ENCODE results near the gene RHOT2.
"Not testable (repeated sequence)": the region's sequence is repeated elsewhere in the genome, so short reads cannot be mapped to it uniquely, and the experiment has no call there.

Gene RHOT2

DNA sequence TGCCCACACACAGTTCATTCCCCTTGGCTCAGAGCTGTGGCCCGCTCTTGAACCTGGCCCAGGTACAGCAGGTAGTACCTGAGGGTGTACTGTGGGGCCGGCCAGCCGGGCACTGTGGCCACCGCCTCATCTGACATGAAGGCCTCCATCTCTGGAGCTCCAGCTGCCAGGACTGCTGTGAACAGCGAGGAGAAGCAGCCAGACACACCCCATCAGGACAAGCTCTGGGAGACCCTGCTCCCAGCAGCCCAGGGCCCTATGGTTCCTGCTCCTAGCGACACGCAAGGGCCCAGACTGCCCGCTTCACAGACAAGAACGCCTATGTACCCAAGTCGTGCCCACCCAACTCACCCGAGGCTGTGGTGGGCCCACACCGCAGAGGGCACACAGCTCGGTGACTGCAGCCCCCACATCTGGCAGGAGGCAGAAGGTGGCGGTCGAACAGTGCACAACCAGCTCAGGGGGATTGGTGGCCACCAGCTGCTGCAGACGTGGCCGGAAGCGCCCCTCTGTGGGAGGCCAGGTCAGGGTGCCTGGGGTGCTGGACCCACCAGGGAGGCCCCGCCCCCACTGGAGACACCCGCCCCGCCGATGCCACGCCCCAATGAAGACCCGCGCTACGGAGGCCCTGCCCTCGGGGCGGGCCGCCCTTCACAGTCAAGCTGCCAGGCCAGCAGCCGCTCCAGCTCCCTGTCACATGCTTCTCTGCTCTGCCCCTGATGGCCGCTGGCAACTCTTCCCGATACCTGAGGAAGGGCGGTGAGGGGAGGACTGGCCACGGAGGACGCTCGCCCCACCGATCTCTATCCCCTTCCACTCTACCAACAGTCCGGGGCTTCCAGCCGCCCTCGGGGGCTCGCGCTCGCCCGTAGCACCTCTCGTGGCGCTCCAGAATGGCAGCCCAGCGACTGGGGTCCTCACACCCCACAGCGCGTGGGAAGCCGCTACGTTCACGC, 11.2 kb downstream of the RHOT2 start:
- intact Hi-C loops (cut with DNase I): no loop called here
- peak in 5 of 10 donors; percentile 40 to 92 (median 43) for DNase-seq

DNA sequence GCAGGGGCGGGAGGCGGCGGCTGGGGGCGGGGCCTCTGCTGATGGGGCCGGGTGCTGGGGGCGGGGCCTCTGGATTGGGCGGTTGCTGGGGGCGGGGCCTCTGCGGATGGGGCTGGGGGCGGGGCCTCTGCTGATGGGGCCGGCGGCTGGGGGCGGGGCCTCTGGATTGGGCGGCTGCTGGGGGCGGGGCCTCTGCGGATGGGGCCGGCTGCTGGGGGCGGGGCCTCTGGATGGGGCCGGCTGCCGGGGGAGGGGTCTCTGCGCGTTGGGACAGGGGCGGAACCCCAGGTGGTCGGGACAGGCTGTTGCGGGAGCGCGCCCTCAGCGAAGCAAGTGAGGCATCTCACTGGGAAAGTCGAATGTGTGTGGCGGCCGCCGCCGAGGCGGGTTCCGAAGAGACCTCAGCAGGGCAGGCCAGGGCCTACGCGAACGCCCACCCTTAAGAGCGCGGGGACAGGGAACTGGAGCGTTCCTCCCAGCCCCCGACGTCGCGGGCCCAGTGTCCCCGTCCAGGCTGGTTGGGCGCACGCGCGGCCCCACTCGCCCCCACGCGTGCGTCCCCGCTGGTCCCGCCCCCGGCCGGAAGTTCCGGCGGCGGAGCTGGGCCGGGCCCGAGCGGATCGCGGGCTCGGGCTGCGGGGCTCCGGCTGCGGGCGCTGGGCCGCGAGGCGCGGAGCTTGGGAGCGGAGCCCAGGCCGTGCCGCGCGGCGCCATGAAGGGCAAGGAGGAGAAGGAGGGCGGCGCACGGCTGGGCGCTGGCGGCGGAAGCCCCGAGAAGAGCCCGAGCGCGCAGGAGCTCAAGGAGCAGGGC, 12.1 kb downstream of the RHOT2 start, which contains the start of gene STUB1:
STUB1 (plus strand) TSS at position 597 of the 811 bp plus-strand sequence; CDS start at position 713, 116 bp downstream.
- peak; percentile 70 to 97 (median 82) for DNase-seq
- intact Hi-C loops (cut with DNase I): no loop called here

DNA sequence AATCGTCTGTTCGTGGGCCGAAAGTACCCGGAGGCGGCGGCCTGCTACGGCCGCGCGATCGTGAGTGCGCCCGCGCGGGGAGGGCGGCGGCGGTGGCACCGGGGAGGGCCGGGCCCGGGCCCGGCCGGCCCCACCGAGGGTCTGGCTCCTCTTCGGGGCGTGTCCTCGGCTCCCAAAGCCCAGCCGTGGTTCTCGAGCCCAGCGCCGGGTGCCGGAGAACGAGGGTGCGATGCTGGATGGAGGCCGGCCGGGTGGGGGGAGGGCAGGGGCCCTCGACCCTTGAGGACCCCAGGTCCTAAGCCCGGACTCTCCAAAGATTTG, 12.7 kb downstream of the RHOT2 start:
- DNase-seq: no peak
- intact Hi-C loops (cut with DNase I): no loop called here

DNA sequence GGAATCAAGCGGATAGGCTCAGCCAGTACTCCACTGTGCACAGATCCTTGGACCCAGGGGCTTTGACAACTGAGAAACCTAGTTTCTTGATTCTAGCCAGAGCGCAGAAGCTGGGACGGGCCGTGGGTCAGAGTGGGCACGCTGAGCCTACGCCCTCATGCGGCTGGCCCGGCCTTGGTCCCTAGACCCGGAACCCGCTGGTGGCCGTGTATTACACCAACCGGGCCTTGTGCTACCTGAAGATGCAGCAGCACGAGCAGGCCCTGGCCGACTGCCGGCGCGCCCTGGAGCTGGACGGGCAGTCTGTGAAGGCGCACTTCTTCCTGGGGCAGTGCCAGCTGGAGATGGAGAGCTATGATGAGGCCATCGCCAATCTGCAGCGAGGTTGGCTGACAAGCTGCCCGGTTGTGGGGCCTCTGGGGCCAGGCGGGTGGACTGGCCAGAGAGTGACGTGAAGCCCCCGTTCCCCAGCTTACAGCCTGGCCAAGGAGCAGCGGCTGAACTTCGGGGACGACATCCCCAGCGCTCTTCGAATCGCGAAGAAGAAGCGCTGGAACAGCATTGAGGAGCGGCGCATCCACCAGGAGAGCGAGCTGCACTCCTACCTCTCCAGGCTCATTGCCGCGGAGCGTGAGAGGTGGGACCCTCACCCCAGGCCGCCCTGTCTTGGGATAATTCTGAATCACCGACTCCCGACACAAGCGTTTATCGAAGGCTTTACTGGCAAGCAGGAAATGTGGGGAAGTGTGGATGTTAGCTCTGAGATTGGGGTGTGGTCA, 13.2 kb downstream of the RHOT2 start:
- DNase-seq: peak in 1 of 10 donors; percentile 75
- intact Hi-C loops (cut with DNase I): no loop called here

DNA sequence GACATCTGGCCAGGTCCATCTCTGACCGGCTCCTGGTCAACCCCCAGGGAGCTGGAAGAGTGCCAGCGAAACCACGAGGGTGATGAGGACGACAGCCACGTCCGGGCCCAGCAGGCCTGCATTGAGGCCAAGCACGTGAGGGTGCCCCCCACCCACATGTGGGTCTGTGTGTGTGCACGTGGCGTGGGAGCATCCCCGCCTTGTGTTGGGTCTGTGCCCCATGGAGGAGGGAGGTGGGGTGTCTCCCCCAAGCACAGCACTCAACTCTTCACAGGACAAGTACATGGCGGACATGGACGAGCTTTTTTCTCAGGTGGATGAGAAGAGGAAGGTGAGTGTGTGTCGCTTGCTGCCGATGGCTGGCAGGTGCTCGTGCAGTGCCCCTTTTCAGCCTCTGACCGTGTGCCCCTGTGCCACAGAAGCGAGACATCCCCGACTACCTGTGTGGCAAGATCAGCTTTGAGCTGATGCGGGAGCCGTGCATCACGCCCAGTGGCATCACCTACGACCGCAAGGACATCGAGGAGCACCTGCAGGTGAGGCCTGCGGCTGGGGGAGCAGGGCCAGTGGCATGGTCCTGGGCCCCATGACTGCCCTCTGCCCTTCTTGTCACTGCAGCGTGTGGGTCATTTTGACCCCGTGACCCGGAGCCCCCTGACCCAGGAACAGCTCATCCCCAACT, 14.0 kb downstream of the RHOT2 start:
- no peak for DNase-seq
- intact Hi-C loops (cut with DNase I): no loop called here

DNA sequence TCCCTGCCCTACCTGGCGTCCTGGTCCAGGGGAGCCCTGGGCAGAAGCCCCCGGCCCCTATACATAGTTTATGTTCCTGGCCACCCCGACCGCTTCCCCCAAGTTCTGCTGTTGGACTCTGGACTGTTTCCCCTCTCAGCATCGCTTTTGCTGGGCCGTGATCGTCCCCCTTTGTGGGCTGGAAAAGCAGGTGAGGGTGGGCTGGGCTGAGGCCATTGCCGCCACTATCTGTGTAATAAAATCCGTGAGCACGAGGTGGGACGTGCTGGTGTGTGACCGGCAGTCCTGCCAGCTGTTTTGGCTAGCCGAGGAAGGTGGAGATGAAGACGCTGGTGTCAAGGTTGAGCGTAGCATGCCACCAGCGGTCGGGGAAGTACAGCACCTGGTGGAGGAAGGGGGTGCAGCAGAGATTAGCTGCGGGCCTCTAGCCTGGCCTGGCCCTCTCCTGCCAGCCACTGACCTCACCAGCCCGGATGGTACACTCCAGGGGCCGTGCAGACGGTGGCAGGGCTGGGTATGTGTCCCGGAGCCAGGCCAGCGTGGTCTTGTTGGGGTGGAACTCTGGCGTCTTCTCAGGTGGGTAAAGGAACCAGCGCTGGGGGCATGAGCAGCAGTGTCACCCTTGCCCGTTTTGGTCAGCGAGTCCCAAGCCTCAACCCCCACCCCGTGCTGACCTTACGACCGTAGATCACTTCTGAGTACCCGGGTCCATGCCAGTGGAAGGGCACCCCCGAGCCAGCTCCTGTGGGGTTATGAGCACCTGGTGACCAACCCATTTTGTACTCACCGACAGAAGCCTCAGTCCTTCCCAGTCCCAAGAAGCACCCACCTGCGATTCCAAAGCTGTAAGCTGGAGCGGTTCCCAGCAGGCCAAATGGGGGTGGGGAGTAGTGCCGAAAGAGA, 14.8 kb downstream of the RHOT2 start:
- intact Hi-C loops (cut with DNase I): no loop called here
- DNase-seq: no peak

DNA sequence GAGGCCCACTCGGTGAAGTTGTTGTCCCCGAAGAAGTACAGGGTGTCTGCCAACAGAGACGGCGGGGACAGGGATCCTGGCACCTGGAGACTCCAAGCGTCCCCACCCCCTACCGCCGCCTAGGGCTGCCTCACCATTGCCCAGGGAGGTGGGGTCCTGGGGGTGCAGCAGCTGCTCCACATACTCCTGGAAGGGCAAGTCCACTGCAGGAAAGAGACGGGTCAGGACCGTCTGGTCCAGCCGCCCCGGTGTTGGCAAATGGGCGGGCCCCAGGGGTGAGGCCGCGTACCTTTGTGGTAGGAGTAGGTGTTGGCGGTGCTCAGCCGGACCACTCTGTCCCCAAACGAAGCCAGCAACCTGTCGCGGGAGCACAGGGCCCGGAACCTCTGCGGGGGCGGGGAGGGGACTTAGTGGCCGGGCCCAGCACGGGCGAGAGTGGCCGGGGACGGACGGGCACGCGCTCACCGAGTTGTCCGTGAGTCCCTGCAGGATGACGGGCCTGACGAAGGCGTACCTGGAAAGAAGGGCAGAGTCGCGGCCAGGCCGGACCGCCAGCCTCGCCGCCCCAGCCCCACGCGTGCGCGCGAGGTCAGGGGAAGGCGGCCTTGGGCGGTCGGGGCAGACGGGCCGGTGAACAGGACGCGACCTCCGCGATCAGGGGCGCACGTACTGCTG, 15.6 kb downstream of the RHOT2 start:
- no peak for DNase-seq
- intact Hi-C loops (cut with DNase I): no loop called here

DNA sequence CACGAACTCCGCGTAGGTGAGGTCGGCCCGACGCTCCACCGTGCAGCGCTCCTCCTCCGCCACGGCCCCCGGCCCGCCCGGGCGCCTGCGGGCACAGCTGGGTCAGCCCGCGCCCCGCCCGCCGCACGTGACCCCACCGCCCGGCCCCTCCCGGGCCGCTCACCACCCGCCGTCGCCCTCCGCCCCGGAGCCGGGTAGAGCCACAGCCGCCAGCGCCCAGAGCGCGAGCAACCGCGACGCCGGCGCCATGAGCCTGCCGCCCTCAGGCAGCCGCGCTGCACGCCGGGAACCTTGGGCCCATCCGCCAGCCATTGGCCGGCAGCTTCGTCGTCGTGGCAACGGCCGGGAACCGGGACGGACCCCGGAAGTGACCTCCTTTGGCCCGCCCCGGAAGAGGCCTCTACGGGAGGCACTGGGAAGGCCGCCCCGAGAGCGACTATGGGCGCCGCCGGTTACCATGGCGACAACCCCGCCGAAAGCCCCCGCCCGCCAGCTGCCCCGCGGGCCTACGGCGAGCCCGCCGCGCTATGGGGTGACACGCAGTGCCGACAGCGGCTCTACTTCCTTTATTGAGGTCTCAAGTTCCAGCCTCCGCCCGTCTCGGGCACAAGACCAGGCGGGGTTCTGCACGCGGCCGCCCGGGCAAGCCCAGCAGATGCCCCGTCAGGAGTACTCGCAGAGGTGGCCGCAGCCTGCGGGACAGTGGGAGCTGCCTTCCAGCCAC, 16.3 kb downstream of the RHOT2 start, which contains the start of gene JMJD8:
JMJD8 (minus strand) TSS at position 264 of the 724 bp plus-strand sequence; CDS start at position 249, 15 bp downstream.
- DNase-seq: peak; percentile 96 to 99 (median 98)
- intact Hi-C loops (cut with DNase I): no loop called here

DNA sequence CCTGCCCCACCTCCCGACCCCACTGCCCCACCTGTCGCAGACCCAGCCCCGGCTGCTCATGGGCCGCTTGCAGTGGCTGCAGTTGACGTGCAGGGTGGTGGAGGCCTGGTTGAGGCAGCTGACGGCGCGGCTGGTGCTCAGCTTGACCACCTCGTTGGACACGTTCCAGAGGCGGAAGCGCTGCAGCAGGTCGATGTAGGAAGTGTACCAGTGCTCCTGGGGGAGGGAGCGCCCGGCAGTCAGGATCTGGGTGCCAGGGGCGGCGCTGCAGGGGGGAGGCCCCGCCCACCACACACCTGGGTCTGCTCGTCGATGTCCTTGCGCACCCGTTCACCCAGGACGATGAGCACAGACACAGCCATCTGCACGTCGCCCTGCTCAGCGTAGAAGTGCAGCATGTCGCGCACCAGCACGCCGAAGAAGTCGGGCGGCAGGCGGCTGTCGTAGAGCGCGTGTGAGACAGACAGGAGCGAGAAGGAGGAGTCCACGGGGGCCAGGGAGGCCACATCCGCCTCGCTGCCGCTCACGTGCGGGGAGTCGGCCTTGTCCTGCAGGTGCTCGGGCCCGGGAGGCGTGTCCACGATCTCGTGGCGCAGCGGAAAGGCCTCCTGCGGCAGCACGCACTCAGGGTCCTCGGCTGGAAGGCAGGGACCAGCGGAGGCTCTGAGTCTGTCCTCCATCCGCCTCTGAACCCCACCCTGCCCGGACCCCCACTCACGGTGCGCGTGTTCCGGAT, 17.2 kb downstream of the RHOT2 start:
- intact Hi-C loops (cut with DNase I): no loop called here
- peak in 1 of 10 donors; percentile 70 for DNase-seq

DNA sequence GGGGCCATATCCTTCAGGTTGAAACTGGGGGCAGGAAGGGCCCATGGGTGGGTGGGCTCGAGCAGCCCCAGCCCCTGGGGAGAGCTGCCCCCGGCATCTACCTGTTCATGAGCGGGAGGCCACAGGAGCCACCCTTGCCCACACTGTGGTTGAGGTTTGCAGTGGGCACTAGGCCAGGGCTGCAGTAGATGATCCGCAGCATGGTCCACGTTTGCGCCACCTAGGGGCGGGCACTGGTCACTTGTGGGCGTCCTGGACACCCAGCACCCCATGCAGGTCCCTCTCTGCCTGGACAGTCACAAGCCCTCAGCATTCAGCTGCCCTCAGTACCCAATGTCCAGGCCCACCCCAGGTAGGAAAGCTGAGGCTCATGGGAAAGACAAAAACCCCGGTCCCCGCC, 18.0 kb downstream of the RHOT2 start:
- peak in 1 of 10 donors; percentile 79 for DNase-seq
- intact Hi-C loops (cut with DNase I): no loop called here

DNA sequence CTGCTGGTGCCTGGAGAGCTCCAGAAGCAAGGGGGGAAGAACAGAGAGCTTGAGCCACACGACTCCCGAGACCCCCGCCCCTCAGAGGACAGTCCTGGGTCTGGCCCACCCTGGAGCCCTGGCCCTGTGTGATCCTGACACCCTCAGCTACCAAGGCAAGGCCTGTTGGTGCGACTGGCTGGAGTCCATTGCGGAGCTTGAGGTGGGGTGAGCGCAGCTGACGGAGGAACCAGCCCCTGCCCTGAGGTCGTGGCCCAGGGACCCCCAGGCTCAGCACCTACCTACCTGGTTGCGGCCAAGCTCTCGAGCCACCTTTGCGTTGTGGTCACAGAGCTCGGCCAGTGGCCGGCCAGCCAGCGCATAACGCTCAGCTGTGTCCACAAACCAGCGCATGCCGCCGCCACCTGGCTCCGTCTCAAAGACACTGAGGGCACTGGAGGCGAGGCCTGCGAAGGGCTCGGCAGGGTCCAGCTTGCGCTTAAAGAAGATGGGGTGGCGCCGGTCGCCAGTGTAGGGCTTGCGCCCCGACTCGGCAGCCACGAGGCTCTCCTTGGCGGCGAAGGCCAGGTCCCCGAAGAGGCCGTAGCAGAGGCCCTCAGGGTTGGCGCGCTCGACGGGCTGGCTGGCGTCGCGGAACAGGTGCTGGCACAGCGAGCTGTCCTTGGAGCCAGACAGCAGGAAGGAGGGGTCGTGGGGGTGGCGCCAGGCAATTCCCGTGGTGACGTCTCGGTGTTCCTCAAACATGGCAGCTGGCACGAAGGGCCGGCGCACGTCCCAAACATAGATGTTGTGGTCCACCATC, 18.7 kb downstream of the RHOT2 start:
- peak in 1 of 10 donors; percentile 71 for DNase-seq
- intact Hi-C loops (cut with DNase I): no loop called here

DNA sequence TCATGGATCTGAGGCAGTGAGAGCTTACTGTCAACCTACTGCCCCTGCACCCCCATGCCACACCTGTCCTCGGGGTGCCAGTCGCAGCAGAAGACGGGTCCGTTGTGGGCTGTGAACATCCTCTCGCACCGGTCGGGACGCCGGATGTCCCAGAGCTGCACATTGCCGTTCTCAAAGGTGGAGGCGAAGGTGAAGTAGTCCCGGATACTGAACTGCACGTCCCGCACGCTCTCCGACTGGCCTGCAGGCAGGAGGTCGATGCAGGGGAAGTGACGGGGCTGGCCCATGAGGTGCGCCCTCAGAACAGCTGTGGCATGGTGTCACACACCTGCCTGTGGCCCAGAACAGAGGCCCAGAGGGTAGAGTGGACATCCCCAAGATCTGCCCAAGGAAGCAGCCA, 19.6 kb downstream of the RHOT2 start:
- intact Hi-C loops (cut with DNase I): no loop called here
- DNase-seq: no peak

DNA sequence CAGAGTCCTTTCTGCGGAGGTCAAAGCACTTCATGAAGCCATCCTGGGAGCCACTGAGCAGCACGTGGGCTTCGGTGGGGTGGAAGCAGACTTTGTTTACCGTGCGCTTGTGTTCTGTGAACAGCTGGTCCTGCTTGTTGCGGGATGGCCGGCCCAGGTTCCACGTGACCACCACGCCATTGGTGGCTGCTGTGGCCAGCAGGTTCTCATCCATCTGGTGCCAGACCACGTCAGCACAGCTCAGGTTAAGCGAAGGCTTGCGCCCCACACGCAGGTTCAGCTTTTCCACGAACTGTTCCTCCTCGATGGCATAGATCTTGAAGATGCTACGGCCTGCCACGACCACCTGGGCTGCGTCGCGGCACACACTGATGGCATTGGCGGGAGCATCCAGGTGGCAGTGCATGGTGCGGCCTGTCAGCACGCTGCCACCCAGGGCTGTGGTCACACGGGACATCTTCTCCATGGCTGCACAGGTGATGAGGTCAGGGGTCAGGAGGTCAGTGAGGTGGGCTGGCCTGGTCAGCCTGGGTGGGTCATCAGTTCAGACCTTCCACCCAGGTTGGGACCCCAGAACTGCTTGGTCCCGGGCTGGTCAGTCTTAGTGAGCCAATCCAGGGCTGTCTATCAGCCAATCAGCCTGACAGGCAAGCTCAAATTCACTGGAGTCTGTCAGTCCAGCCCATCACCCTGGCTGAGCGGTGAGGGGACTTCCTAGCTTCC, 21.4 kb downstream of the RHOT2 start:
- intact Hi-C loops (cut with DNase I): no loop called here
- no peak for DNase-seq

DNA sequence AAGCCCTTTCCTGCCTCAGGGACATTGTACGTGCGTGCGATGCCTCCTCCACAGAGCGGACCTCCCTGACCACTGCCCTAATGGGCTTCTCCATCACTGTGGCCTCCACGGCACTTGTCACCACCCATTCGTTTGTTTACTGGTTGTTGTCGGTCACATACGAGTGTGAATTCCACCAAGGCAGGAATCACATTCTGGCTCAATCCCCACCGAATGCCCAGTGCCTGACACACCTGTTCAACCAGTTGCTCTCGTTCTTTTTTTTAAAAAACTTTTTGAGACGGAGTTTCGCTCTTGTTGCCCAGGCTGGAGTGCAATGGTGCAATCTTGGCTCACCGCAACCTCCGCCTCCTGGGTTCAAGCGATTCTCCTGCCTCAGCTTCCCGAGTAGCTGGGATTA, 23.3 kb downstream of the RHOT2 start:
- intact Hi-C loops (cut with DNase I); DNase-seq: not testable (repeated sequence)

DNA sequence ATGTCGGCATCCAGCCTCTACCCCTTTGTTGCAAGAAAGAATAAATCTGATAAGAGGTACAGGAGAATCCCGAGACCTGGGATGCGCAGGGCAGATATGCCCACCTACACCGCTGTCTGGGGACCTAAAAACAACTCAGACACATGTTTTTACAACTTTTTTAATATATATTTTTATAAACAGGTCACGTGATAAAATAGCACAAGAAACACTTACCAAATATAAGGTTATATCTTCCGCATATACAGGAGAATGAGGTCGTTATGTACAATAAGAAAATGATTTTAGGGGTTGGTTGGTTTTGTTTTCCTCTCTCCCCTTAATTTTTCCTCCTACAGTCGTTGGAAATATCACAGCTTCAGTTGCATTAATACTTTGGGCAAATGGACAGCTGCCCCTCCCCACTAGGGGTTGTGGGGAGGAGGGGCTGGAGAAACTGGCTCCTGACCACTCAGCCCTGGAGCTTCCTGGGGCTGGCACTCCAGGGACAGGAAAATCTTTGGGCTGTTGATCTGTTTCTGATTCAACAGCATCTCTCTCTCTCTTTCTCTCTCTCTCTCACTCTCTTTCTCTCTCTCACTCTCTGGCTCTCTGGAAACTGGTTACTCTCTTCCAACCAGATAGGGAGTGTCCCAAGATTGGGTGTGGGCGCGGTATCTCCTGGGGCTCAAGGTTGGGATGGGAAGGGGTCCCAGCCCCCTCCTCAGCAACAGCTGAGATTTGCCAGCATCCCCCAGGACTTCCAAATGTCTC, 24.6 kb downstream of the RHOT2 start:
- intact Hi-C loops (cut with DNase I): no loop called here
- DNase-seq: no peak

Measured in posterior cingulate gyrus (tissue), 11 donors.